A204.1 (cell line): ENCODE data around the gene CENPP.

Experiments
- FAIRE-seq: peaks from 2 replicates; lab custom pipeline; 2012; peaks lifted over from hg19 to GRCh38; lab: Jason Lieb, UNC

Gene CENPP

DNA sequence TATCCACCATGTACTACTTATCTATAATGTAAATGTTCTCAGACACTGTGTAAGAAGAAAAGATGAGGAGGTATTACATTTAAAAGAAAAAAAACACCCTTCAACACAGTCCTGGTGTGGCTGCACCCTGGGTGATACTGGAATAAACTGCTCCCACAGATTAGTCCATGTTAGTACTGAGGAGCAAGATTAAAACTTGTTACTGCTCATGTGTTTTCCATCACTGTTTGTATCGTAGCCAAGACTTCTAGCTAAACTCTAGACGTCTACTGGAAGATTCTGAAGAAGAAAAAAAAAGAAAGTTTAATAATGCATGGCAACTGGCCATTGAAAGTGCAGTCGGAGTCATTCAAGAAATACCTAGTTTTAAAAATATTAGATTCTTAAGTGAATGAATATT is 156.6 kb downstream of the CENPP start, which contains the start of gene ASPN:
Gene ASPN, minus strand, starts transcription at position 178 of the 400 bp plus-strand sequence.
- FAIRE-seq = no peak

DNA sequence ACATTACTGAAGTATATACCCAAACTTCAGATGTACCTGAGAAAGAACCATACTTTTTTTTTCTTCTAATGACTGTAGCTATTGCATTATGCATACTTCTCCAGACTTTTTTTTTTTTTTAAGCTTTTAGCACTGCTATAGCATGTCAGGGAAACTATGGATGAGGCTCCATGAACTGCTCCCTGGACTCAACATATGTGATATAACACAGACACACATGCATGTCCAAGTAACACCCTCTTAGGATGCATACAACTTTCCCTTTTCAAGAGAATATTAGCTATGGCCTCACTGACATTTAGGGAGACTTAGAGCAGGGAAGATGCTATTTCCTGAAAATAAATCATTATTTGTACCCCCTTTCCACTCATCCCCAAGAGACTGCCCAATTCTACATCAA is 157.1 kb downstream of the CENPP start:
- FAIRE-seq = no peak

DNA sequence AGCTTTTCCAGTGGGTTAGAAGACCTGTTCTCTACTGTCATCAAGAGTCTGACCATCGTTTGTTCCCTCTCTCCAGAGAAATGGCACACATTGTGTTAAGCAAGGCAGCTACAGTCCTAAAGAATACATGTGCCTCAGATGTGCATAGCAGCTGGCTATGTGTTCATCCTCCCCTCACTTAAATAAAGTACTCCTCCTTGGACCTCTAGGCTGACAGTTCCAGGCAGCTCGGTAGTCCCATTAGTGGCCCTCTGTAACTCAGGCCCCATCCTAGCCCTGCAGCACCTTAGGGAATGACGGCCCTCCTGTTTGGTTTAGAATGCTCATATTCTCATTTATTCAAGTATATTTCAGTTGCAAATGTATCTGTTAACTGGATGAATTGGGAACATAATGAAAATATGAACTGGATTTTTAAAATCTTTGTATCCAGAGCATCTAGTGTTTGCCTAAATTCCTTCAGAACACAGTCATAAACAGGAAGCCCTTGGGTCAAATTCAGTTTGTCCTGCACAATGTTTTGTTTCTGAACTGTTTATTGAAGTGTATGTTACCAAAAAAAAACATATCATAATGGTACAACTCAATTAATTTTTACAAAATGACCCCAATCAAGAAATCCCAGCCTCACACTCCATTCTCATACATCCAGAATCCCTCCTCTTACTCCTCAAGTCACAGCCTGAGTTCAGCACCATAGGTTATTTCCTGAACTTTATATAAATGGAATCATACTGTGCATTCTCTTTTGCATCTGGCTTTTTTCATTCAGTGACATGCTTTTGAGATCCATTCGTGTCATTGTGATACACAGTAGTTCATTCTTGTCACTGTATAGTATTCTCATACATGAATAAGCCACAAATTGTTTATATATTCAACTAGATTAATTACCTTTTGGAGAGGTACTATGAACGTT is 158.1 kb downstream of the CENPP start:
- no peak for FAIRE-seq

DNA sequence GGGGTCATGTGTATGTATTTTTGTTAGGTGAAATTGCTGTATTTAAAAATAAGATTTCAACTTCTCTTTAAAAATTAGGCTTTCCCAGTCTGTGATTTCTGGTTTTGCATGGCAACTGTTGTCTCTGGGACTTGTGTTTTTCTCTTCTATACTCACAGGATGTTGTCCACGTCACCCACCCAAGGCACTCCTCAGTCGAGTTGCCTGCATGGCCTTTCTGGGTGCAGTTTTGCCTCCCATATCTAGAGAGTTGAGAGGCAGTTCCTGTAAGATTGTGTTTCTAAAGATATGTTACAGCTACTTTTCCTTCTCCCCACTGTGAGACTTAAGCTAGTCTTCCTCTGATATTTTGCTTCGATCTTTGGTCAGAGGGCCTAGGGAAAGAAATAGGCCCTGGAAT is 158.8 kb downstream of the CENPP start:
- no peak for FAIRE-seq

DNA sequence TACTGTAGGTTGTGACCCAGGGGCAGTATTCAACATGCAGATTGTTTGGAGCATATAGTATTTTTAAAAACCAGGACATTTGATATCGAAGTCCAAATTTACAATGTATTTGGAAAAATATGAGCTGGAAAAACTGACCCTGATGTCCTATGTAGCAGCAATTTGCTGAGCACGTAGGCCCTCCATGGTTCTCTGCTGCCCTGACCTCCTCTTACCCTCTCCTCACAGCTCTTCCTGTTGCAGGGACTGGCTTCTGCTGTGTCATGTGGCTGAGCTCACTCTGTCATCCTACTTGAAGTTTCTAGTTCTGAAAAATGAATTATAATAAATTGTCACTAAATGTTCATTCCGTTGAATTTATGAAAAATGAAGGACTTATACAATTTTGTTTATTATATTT is 160.6 kb downstream of the CENPP start:
- no peak for FAIRE-seq

DNA sequence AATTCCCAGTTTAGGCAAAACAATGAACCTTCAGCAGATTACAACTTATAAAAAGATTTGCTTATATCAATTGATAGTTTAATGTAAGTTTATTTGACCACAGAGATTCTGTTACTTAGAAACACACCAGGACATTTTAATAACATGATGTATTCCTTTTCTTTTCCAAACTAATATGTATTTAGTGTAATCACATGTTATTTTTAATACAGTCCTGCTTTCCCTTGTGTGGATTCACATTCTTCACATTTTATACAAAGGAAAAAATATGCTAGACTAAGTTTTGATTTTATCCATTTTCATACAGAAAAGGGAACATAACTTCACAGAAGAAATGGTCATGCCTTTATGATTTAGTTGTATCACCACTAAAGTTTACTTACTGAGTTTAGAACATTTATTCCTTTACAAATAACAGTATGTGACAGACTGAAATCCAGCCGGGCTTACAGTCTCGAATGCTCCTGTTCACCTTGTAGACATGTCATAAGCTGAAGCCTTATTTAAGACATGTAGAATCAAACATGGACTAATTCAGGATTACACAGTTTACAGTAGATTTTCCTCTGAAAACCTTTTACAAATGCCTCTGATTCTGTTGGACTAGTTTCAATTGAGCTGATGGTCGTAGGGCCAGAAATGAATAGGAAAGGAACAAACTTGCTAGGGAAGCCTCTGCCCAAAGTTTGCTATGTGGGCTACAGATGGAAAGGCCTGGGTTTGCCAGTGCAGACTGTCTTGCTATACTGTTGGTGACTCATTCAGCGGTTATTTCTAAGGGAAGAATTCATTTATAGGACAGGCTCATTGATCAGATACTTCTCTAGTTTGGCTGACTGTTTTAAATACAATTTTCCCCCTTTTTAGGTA is 163.2 kb downstream of the CENPP start:
- FAIRE-seq = no peak

DNA sequence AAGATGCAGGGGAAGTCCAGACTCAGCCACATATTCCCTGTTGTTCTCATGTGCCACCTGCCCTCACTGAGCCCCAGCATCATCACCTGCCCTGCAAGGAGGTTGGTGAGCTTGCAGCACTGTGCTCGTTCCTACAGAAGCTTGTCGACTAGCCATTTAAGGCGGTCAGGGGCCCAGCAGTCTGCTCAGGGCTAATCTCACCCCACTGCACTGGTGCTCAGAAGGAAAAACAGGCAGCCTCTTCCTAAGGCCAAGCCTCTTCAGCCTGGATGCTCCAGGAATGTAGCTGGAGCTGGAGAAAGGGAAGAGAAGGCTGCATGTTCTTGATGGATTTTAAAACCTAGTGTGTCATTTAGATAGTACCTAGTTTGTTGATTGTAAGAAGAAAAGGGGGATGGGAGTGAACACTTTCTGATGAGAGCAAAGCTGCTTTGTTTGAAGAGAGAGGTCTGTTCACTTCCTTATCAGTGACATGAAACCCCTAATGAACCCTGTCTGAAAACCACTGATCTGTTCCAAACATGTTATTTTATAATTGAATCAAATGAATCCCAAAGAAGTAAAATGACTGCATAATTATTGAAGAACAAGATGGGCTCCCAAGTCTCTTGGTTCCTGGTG is 167.1 kb downstream of the CENPP start:
- FAIRE-seq = no peak

DNA sequence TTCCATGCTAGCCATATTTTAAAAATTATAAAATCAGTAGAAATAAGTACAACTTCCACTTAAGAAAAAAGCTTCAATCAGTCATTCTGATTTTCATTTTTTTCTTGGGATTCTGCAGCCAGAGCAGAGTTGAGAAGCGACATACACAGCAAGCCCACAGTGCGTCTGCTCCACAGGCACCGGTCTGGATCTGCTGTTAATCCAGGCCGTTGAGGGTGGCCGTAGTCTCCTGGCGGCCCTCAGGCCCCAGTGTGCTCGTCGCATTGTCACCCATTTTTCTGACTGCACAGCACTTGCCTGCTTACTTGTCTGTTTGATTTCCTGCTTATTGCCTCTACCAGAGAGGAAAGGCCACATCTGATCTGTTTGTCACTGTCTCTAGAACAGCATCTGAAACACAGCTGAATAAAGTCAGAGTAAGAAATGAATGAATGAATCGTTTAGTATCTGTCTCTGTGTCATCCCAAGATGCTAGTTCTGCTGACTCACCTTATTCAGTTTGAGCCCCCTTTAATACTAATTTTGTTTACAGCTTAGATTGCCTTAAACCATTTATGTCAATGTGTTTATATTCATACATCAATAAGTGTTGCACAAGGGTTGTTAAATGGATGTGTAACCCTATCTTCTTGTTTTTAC is 168.1 kb downstream of the CENPP start:
- no peak for FAIRE-seq

DNA sequence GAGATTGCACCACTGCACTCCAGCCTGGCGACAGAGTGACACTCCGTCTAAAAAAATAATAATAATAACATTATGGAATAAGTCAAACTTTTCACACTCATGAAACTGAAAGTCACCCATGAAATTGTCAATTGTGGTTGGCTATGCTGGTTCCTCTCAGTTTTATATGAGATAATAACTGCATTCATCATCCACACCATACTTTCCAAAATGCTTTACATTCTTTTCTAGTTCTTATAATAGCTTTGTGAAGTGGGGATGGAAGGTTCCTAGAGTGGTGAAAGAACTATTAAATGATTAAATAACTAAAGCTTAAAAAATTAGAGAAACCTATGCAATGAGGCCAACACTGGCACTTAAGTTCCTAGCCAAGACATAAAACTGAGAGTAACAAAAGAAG is 169.1 kb downstream of the CENPP start:
- no peak for FAIRE-seq

DNA sequence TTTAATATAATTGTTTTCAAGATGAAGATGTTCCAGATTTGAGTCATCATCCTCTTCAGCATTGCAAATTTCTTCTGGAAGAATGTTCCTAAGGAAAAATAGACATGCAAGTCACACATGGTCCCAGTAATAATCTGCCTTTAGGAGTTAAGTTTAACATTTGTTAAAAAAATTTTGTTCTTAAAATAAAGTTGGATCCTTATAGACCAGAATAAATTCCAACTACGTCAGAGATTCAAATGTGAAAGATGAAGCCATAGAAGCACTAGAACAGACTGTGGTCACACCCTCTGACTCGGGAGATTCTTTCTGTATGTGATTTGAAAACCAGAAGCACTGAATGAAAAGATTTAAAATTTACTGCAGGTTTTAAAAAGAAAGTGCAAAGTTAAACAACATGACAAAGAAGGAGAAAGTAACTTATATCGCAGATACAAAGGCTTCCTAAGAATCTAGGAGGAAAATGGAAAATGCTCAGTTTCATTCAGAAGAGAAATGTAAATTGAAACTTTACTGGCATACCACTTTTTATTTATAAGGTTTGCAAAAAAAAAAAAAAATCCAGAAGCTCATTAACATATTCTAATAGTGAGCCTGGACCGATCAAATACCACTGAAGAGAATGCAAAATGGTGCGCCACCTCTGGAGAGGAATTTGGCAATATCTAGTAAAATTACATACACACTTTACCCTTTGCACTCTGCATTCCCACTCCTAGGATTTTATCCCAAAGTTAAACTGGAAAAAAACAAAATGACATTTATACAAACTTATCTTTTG is 170.8 kb downstream of the CENPP start:
- no peak for FAIRE-seq

DNA sequence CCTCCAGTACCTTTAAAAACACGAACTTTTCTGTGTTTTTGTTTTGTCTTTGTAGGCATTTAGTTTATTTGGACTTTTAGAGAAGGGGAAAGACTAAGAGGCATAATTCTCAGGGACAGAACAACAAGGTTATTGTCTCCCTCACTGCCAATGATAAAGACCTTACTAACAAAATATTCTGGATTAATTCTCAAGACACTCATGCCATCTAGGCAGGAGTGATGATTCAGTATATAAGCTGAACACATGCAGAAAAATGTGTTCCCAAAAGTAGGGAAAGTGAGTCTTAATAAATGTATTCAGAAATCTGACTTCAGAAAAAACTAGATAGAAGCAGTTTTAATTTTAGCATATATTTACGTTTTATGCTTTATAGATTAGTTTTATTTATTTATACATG is 173.9 kb downstream of the CENPP start:
- FAIRE-seq = no peak

DNA sequence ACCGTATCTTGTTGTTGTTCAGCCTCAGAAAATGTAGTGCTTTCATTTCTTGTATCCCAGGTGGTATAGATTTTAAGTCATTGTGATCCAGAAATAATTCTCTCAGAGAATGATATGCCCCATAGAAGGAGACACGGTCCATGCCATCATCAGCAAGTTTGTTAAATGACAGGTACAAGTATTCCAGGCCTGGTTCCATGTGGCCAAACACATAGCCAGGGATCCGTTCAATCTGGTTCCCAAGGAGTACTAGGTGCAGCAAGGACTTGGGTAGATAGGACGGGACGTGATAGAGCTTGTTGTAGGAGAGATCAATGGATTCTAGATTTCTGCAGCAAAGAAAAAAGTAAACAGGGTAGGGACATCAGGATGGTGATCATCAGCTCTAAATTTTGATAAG is 175.0 kb downstream of the CENPP start:
- FAIRE-seq = no peak

DNA sequence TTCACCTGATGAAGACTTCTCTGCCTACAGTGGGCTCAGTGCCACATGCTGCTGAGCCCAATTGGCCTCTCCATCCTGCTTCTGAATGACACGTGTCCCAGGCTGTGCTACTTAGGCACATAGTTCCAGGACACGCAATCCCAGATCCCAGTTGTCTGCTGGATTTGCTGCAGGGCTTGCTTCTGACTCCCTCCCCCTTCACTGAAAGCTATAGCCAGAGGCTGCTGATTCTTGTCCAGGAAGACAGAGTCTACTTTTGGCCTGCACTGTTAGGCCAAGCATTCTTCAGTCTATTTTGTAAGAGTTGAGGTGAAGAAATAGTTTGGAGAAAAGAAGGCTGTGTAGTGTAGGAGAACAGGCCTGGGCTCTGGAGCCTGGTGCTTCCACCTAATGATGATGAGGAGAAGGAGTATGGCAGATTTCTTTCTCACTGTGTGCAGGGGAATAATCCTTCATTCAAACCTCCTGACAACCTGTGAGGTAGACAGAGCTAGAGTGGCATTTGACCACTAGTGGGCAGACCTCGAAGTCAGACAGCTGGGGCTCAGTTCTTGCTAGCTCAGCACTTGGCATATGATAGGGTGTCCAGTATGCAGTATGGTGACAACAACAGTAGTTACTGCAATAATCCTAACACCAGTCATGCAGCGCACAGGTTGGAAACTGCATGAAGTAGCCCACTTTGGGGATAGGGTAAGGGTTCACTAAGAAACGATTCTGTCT is 176.1 kb downstream of the CENPP start:
- FAIRE-seq = no peak

DNA sequence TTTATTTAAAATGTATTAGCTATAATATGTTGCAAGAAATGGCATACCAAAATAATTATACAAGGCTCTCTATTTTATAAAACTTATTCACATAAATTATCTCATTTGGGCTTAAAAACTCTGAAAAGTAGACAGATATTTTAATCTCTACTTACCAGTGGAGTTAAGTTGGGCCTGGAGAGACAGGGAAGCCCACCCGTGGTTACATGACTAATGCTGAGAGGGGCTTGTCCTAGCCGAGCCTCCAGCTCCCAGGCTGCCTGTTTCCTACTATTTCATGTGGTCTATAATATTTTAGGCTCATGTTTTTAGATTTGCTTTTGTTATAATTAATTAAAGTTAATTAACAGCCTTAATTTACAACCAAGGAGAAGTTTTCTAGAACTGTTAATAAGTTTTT is 177.4 kb downstream of the CENPP start:
- no peak for FAIRE-seq

DNA sequence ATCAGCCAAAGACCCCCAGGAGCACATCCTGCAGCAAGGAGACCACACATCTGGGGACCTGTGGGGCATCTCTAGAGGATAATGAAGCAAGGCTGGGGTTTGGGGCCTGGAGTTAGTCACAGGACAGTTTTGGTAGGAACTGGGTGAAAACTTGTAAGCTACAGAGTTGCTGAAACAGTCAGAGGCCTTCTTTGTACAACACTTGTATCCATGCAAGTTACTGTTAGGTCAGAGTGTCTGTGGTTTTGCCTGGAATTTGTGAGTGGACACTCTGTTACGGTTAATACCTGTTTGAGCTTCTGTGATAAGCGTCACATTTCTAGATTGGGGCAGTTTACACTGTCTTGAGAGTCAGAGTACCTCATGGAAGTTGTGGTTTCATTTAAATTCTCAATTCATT is 179.1 kb downstream of the CENPP start:
- no peak for FAIRE-seq

DNA sequence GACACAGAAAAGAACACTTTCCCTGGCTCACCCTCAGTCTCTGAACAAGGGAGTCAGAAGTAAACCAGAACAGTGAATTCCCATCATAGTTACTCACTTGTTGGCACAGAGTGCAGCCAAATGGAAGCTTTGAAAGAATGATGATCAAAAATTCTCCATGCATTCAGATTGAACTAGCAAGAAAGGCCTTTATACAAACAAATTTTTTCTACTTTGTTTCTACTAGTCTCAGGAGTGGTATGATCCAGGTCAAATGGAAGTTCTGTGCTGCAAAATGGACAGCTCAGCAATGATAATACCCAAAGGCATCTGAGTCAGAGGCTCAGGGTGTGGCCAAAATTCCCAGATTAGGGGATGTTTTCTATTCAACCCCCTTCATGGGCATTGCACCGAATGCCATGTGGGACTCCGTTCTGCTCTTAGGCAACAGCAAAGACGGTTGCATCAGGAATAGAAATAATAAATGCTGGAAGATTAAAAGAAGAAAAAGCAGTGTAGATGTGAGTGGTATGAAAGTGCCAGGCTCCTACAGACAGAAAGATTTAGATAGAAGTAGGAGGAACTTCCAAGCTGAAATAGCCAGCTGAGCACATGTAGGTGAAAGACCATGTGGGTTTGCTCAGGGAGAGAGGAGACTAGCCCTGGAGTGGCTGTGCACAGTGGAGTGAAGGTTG is 180.6 kb downstream of the CENPP start:
- no peak for FAIRE-seq

DNA sequence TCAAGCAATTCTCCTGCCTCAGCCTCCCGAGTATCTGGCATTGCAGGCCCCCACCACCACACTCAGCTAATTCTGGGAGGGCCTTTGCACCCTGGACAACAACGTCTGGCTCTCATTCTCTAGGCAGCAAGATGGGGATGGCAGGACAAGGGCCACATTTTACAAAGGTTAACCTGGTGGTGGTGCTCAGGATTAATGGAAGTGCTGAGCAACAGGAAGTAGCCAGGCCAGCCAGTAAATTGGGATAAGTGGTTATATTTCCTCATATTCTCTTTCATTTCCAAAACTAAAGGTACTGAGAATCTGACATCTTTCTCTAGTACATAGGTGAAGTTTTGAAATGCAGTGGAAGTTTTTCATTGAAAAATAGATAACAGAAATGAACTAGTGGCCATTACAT is 181.3 kb downstream of the CENPP start:
- FAIRE-seq = no peak

DNA sequence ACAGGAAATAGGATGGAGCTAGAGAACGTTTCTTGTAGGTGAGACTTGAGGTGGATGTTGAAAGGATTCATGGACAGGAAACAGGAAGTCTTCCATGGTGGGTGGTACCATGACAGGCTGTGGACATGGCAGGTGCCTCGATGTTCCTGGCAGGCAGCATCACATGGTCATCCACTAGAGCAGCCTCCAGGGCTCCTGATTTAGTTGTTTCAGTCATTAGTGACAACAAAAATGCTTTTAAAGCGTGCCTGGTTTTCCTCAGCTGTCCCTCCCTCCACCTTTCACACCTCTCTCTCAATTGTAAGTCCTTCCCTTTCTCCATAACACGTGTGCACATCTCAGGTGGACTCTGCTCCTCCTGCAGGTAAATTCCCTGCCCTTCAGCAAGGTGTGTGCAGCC is 181.7 kb downstream of the CENPP start:
- FAIRE-seq = no peak

DNA sequence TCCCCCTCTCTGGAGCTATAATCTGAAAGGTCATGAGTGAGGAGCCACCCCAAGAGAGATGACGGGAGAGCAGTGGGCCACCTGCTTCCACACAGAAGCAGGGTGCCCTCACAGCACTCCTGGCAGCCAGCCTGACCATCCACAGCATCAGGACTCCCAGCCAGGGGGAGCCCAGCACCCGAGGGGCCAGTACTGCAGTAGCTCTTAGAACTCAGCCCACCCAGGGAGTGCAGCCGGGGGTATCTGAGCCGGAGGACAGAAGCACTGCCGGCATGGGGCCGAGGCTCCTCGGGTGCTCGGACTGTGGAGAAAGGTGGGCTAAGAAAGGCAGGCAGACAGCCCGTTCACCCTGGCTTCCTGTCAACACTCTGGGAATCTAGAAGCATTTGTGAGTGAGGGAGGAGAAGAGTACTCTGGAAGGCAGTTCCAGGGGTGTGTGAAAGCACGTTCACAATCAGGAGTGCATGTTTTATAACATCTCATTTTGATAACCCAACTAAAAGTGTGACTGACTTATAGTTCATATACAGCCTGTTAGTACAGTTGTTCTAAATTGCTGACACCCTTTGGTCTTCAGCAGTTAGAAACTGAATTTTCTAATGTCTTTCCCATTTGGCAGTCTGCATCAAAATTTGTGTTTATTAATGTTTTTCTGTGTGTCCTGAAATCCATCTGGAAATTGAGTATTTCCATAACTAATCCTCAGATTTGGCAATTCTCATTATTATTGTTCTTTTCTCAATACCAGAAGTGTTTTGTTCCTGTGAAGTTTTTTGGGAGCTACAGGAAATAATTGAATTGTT is 182.5 kb downstream of the CENPP start:
- FAIRE-seq = no peak
